SK-N-MC (cell line): ENCODE data around the gene PBX1.
A peak's percentile ranks its signal among the peaks of the same experiment; 100 is the strongest.

Experiments used
- DNase-seq: peaks from one replicate; pipeline ENCODE4 v3.0.0-alpha.2; 2011; ENCODE audit warnings: low read depth, low spot score
- H3K27ac ChIP-seq: fragments of 200-600 bp; sonication (generic); 2 replicates; pipeline ENCODE4 v1.5.1; 2016; ENCODE audit warnings: mixed run types
- H3K36me3 ChIP-seq: fragments of 200-600 bp; sonication (generic); 2 replicates; pipeline ENCODE4 v1.6.1; 2017; ENCODE audit warnings: antibody characterized with exemption, low read length, mixed read lengths; ENCODE audit not compliant: insufficient read depth
- H3K4me3 ChIP-seq: fragments of 200-600 bp; sonication (generic); 2 replicates; pipeline ENCODE4 v1.5.1; 2016
- H3K9ac ChIP-seq: fragments of 200-600 bp; sonication (generic); 2 replicates; pipeline ENCODE4 v1.8.0; 2017; ENCODE audit warnings: mixed run types, mixed read lengths; ENCODE audit not compliant: insufficient read length
- H3K9me3 ChIP-seq: fragments of 200-600 bp; sonication (generic); 2 replicates; pipeline ENCODE4 v1.6.1; 2017; ENCODE audit warnings: low read depth, mild to moderate bottlenecking, antibody characterized with exemption, low read length, moderate library complexity, mixed read lengths
- EZH2 ChIP-seq: fragments of 200-600 bp; sonication (generic); IDR thresholded peaks from one replicate; pipeline ENCODE4 v1.6.1; 2017; ENCODE audit warnings: antibody characterized with exemption
- FOXP2 ChIP-seq: optimal IDR thresholded peaks from 2 replicates; pipeline ENCODE3; 2011; ENCODE audit warnings: mild to moderate bottlenecking, moderate library complexity; ENCODE audit not compliant: insufficient read depth; ENCODE audit errors: extremely low read length, control extremely low read depth
- POLR2AphosphoS5 ChIP-seq: IDR thresholded peaks from 2 replicates; pipeline ENCODE4 v1.6.1; 2012; ENCODE audit warnings: mild to moderate bottlenecking, low read depth, low read length, borderline replicate concordance

The PBX1 gene

DNA sequence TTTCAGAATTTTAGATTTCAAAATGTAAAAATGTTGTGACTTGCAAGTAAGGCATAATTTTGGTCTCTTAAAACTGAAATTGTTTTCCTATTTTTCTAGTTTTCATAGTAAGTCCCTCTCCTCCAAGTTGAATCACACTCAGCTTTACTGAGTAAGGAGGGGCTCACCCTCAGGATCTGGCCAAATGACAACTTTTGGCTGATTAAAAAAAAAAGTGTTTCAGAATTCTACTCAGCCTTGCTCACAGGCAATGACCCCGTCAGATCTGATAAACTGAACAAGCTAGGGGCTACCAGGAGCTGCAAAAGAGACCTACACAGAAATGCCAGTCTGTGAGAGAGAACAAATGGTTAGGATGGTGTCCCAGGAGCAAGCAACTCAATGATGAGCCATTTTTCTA, 159.8 kb downstream of the PBX1 start:
- H3K9me3 ChIP-seq, result no peaks in the 10 kb centered on the region
- no peak overlapping the region for H3K9ac ChIP-seq
- no peaks in the 10 kb centered on the region for H3K36me3 ChIP-seq
- DNase-seq, result no peak
- TF ChIP-seq EZH2 (no peak), POLR2AphosphoS5 (no peak), FOXP2 (no peak)
- no peak overlapping the region for H3K4me3 ChIP-seq
- no peak overlapping the region for H3K27ac ChIP-seq

GRCh38 chr1:164719676-164720439, 160.9 kb downstream of the PBX1 start:
- H3K27ac ChIP-seq, result no peak overlapping the region
- no peak for DNase-seq
- no peak overlapping the region for H3K4me3 ChIP-seq

GRCh38 chr1:164720440-164721227, 161.7 kb downstream of the PBX1 start:
- no peak for DNase-seq
- Histone ChIP-seq H3K9me3 (no peaks in the 10 kb centered on the region), H3K27ac (no peak overlapping the region), H3K4me3 (no peak overlapping the region), H3K9ac (no peak overlapping the region), H3K36me3 (no peaks in the 10 kb centered on the region)
- TF ChIP-seq EZH2, result no peak
- no peak for TF ChIP-seq POLR2AphosphoS5
- no peak for TF ChIP-seq FOXP2

More at GRCh38 chr1:164719676-164720439, 160.9 kb downstream of the PBX1 start:
- no peak overlapping the region for H3K9ac ChIP-seq
- H3K36me3 ChIP-seq, result no peaks in the 10 kb centered on the region
- H3K9me3 ChIP-seq, result no peaks in the 10 kb centered on the region
- TF ChIP-seq POLR2AphosphoS5 (no peak), FOXP2 (no peak), EZH2 (no peak)

DNA sequence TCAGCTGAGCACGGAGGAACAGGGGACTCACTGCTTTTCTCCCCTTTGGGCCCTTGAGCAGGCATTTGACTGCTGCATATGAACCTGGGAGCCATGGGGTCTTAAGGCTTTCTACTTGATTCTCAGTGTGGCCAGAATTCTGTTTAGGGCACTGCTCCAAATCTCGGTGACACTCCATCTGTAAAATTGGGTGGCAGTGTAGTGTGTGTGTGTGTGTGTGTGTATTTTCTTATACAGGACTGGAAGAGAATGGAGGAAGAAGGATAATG, 162.2 kb downstream of the PBX1 start:
- TF ChIP-seq EZH2 (no peak), FOXP2 (no peak)
- H3K36me3 ChIP-seq, result no peaks in the 10 kb centered on the region
- H3K9ac ChIP-seq, result no peak overlapping the region

GRCh38 chr1:164723296-164723798, 164.4 kb downstream of the PBX1 start:
- TF ChIP-seq POLR2AphosphoS5 (no peak), EZH2 (no peak), FOXP2 (no peak)
- H3K9me3 ChIP-seq, result no peaks in the 10 kb centered on the region
- DNase-seq, result no peak
- H3K4me3 ChIP-seq, result no peak overlapping the region
- H3K9ac ChIP-seq, result no peak overlapping the region
- H3K27ac ChIP-seq, result peak overlapping the region; percentile 28; the same call in 1 of the 2 replicates
- no peaks in the 10 kb centered on the region for H3K36me3 ChIP-seq

More for the DNA sequence above, 162.2 kb downstream of the PBX1 start:
- no peak overlapping the region for H3K27ac ChIP-seq
- H3K4me3 ChIP-seq, result no peak overlapping the region
- no peak for DNase-seq
- no peaks in the 10 kb centered on the region for H3K9me3 ChIP-seq

DNA sequence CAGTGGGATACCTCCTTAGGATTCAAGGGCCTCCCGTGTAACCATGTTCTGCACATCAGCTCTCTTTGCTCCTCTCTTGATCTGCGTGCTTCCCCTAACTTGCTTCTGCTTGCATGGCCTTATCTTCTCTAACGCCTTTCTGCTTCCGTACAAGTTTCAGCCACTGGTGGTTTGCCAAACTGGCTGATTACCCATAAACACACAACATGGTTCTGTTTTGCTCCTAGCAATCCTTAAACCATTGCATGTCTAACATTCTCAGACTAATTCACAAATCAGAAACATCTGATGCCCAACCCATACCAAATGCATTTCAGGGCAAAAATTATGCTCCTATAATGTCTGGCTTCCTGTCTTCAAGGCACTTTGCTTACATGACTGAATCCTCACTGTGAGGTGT, 166.4 kb downstream of the PBX1 start:
- Histone ChIP-seq H3K36me3 (no peaks in the 10 kb centered on the region), H3K27ac (peak overlapping the region; percentile 90), H3K9ac (no peak overlapping the region), H3K4me3 (peak overlapping the region; percentile 38), H3K9me3 (no peaks in the 10 kb centered on the region)
- TF ChIP-seq EZH2 (no peak), POLR2AphosphoS5 (peak; percentile 29; the same call in 1 of the 2 replicates), FOXP2 (peak; percentile 94)
- peak; percentile 68 for DNase-seq

GRCh38 chr1:164726235-164726634, 167.3 kb downstream of the PBX1 start:
- no peak for DNase-seq
- H3K27ac ChIP-seq, result peak overlapping the region; percentile 90; the same call in 1 of the 2 replicates
- no peak overlapping the region for H3K9ac ChIP-seq
- peak overlapping the region; percentile 38; the same call in 1 of the 2 replicates for H3K4me3 ChIP-seq
- no peak for TF ChIP-seq EZH2
- TF ChIP-seq FOXP2, result no peak
- no peaks in the 10 kb centered on the region for H3K36me3 ChIP-seq
- no peaks in the 10 kb centered on the region for H3K9me3 ChIP-seq

DNA sequence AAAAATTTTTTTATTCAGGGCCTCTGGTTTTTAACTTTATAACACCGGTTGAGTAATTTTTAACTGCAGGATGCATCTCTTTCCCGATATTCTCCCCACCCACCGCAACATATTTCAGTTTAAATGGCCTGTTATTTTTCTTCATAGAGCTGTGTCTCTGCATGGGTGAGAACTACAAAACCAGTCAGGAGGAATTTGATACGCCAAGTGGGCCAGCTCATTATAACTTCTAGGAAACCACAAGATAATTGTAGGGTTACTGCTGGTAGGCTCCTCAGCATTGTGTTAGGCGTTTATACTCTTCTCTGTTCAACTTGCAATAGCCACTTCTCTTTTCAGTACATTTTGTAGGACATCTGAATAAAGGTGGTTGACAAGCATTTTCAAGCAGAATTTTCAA, 169.7 kb downstream of the PBX1 start:
- DNase-seq, result peak; percentile 59
- no peaks in the 10 kb centered on the region for H3K36me3 ChIP-seq
- TF ChIP-seq POLR2AphosphoS5, result no peak
- no peak for TF ChIP-seq EZH2
- no peak for TF ChIP-seq FOXP2

More for the DNA sequence above, 169.7 kb downstream of the PBX1 start:
- Histone ChIP-seq H3K27ac (peak overlapping the region; percentile 69; the same call in 1 of the 2 replicates), H3K9me3 (no peaks in the 10 kb centered on the region), H3K9ac (no peak overlapping the region), H3K4me3 (peak overlapping the region; percentile 11; the same call in 1 of the 2 replicates)
